Heart right ventricle (tissue), 16 donors: ENCODE results near the gene C1R. TPM values are rescaled to one million over a fixed set of nuclear protein-coding genes. Genes with fewer than 3 reads are reported as not detected.
"Not testable (repeated sequence)": the region's sequence is repeated elsewhere in the genome, so short reads cannot be mapped to it uniquely, and the experiment has no call there.

Experiments used
- ATAC-seq, 8 donors: fragments of 200-7000 bp; cut with Tn5 transposase; one replicate each; pipeline ENCODE4 v1.9.1; 2020; ENCODE audit warnings: mild to moderate bottlenecking in 8 of 8, moderate library complexity in 8 of 8, moderate number of reproducible peaks in 1 of 8
- DNase-seq, 2 donors: peaks; one replicate each; pipeline ENCODE4 v3.0.0-alpha.2; 2020
- H3K27ac ChIP-seq, 10 donors: fragments of 200-600 bp; sonication (generic) in 2 of 10; one replicate each; pipeline versions ENCODE4 v1.5.0 to v1.8.0; 2020 to 2022; ENCODE audit warnings: mild to moderate bottlenecking in 3 of 10
- H3K27me3 ChIP-seq, 7 donors: fragments of 200-600 bp; one replicate each; pipeline ENCODE4 v1.8.0; 2021 to 2022; ENCODE audit warnings: mild to moderate bottlenecking in 2 of 7
- H3K36me3 ChIP-seq, 9 donors: fragments of 200-600 bp; sonication (generic) in 1 of 9; one replicate each; pipeline versions ENCODE4 v1.5.0 to v1.8.0; 2020 to 2022; ENCODE audit warnings: mild to moderate bottlenecking in 2 of 9
- H3K4me1 ChIP-seq, 9 donors: fragments of 200-600 bp; sonication (generic) in 1 of 9; one replicate each; pipeline versions ENCODE4 v1.5.0 to v1.8.0; 2020 to 2022; ENCODE audit warnings: mild to moderate bottlenecking in 4 of 9
- H3K4me3 ChIP-seq, 10 donors: fragments of 200-600 bp; sonication (generic) in 2 of 10; one replicate each; pipeline versions ENCODE4 v1.5.0 to v1.8.0; 2020 to 2022; ENCODE audit warnings: mild to moderate bottlenecking in 7 of 10, moderate library complexity in 2 of 10
- H3K9me3 ChIP-seq, 11 donors: fragments of 200-600 bp in 10 of 11; sonication (generic) in 2 of 11; one replicate each; pipeline versions ENCODE4 v1.5.0 to v1.8.0; 2013 to 2022; ENCODE audit warnings: mild to moderate bottlenecking in 2 of 11, control low read depth in 1 of 11, moderate library complexity in 1 of 11
- CTCF ChIP-seq, 9 donors: fragments of 200-600 bp; sonication (generic) in 2 of 9; IDR thresholded peaks; one replicate each; pipeline versions ENCODE4 v1.5.0 to v1.8.0; 2021 to 2022; ENCODE audit warnings: antibody characterized with exemption in 9 of 9, mild to moderate bottlenecking in 5 of 9, moderate library complexity in 1 of 9
- WGBS, 2 donors: extraction: QIAGEN DNeasy Blood & Tissue Kit; methylation state at CpG; one replicate each; pipeline ENCODE4 v1.1.7; 2013; ENCODE audit warnings: inconsistent platforms in 1 of 2; 5-methylcytosine and 5-hydroxymethylcytosine counted together
- intact Hi-C, 10 donors: fragments of 100-400 bp; cut with DNase I; formaldehyde crosslinking; loops; one replicate each; pipeline versions ENCODE4 v1.11.1 to v1.14.2; 2022
- polyA plus RNA-seq, 2 donors: library from polyadenylated mRNA; stranded (reverse); fragments of 200-250 nt; gene quantifications; one replicate each; pipeline ENCODE4 v1.2.3, GENCODE V29; 2013
- total RNA-seq, 10 donors: library from RNA; stranded (reverse); fragmentation: NEBNext Ultra II Directional in 3 of 10; extraction: Animal tissue kit (Norgen Biotek cat#: 25700) in 3 of 10; gene quantifications; one replicate each; pipeline versions ENCODE4 v1.2.1 to v1.2.4, GENCODE V29; 2021 to 2023
- donor health status: Arrhythmogenic right ventricular cardiomyopathy.
- donor health status: ischemic (EF 13 %, LVEDD 7.1; RV severe dilation, severe dysfunction).
- donor health status: healthy with polysubstance abuse.
- donor health status: DM: no; HTN: yes; CAD: no.
- donor health status: DM: no; HTN: no; CAD: no.
- donor health status: ischemic (EF 25% LVEDD 6.9; RV normal size, moderate dysfunction).
- donor health status: ischemic (EF 25% LVEDD 5.7; RV mildly dilated, moderate dysfunction).
- donor health status: healthy.
- donor health status: DM: yes; HTN: yes; CAD: no.
- donor health status: Ischemic cardiomyopathy.
- donor health status: ischemic (EF 35%, LVEDD 5.7; RV mildly dilated, moderate dysfunction).
- donor health status: nonischemic (EF 11% LVEDD 7.7; RV severe dilation, severe dysfunction).
- donor health status: DM: yes; HTN: yes; CAD: no.
- donor health status: PGD.
- donor health status: ischemic (EF 29% LVEDD 5.4; RV normal size, mild dysfunction).
- donor health status: nonischemic (EF 23%, LVEDD 6.1; RV moderate dilation, normal function).

The C1R gene
- total and polyA plus RNA-seq, 12 donors = 19.9 to 238 (median 71.9) TPM

GRCh38 chr12:7054925-7055324, 37.3 kb downstream of the C1R start:
- intact Hi-C loops = loop anchor here in 1 of 10 donors (10.0 kb wide), 1 partner anchor 50 kb away; the partner anchor contains the start of gene C1RL
- 91 to 94% methylated on average over 4 of the region's 4 CpGs for WGBS, 2 donors
- Histone ChIP-seq H3K27me3 (no peaks in the 10 kb centered on the region), H3K9me3 (no peaks in the 10 kb centered on the region), H3K4me1 (peaks cover 0 to 25% (median 2%) of the 10 kb centered on the region in 9 donors), H3K36me3 (no peaks in the 10 kb centered on the region), H3K4me3 (no peak overlapping the region), H3K27ac (no peak overlapping the region)
- no peak for ATAC-seq
- no peak for DNase-seq
- no peak for TF ChIP-seq CTCF (IDR thresholded peaks at IDR 0.05)

GRCh38 chr12:7049973-7050372, 42.3 kb downstream of the C1R start:
- intact Hi-C loops = loop anchor here in 2 of 10 donors (10.0 kb wide), 2 partner anchors 55 to 105 kb away; partner anchors contain the start of genes C12orf57 (in 1 of the 2), C1RL (in 1 of the 2) and RNU7-1 (in 1 of the 2)
- ATAC-seq, H3K27ac ChIP-seq, H3K36me3 ChIP-seq, H3K9me3 ChIP-seq, DNase-seq, H3K27me3 ChIP-seq, H3K4me3 ChIP-seq: not testable (repeated sequence)
- peaks cover 0 to 16% (median 0%) of the 10 kb centered on the region in 9 donors for H3K4me1 ChIP-seq
- 95 to 98% methylated on average over 3 of the region's 3 CpGs for WGBS, 2 donors

GRCh38 chr12:7049445-7049951, 42.7 kb downstream of the C1R start:
- H3K27ac ChIP-seq, ATAC-seq, H3K4me3 ChIP-seq, H3K27me3 ChIP-seq, H3K9me3 ChIP-seq, DNase-seq, H3K36me3 ChIP-seq: not testable (repeated sequence)
- WGBS, 2 donors = 91% methylated on average over 10 of the region's 10 CpGs
- H3K4me1 ChIP-seq = peaks cover 0 to 16% (median 0%) of the 10 kb centered on the region in 9 donors
- intact Hi-C loops = loop anchor here in 1 of 10 donors (10.0 kb wide), 1 partner anchor 105 kb away; the partner anchor contains the start of genes C12orf57 and RNU7-1

GRCh38 chr12:7047306-7047705, 44.9 kb downstream of the C1R start:
- no peaks in the 10 kb centered on the region for H3K9me3 ChIP-seq
- H3K4me3 ChIP-seq = no peak overlapping the region
- H3K27ac ChIP-seq = no peak overlapping the region
- no peaks in the 10 kb centered on the region for H3K36me3 ChIP-seq
- intact Hi-C loops = loop anchor here in 1 of 10 donors (10.0 kb wide), 1 partner anchor 103 kb away; the partner anchor contains the start of genes C12orf57 and RNU7-1
- no peak for DNase-seq
- no peak for ATAC-seq
- no peak for TF ChIP-seq CTCF (IDR thresholded peaks at IDR 0.05)
- H3K27me3 ChIP-seq = no peaks in the 10 kb centered on the region
- 53 to 60% methylated on average over 5 of the region's 5 CpGs for WGBS, 2 donors
- H3K4me1 ChIP-seq = peaks cover 0 to 16% (median 0%) of the 10 kb centered on the region in 9 donors

- intact Hi-C loops = loop anchor here in 1 of 10 donors (10.0 kb wide), 1 partner anchor 102 kb away; the partner anchor contains the start of genes C12orf57 and RNU7-1
- H3K9me3 ChIP-seq = no peaks in the 10 kb centered on the region
- no peaks in the 10 kb centered on the region for H3K27me3 ChIP-seq
- peaks cover 0 to 16% (median 0%) of the 10 kb centered on the region in 9 donors for H3K4me1 ChIP-seq
- no peak overlapping the region for H3K4me3 ChIP-seq
- ATAC-seq (no peak), DNase-seq (no peak)
- 82 to 84% methylated on average over 5 of the region's 5 CpGs for WGBS, 2 donors
- no peak overlapping the region for H3K27ac ChIP-seq
- H3K36me3 ChIP-seq = no peaks in the 10 kb centered on the region
- no peak for TF ChIP-seq CTCF (IDR thresholded peaks at IDR 0.05)
Observed at GRCh38 chr12:7046383-7047105, 45.7 kb downstream of the C1R start.
